Gastrocnemius medialis (tissue), 4 donors: ENCODE measurements around the gene SIGLECL1. TPM values are rescaled to one million over a fixed set of nuclear protein-coding genes. Genes with fewer than 3 reads are reported as not detected.

Source experiments
- ATAC-seq, 2 donors: fragments of 150-250 bp; one replicate each; pipeline ENCODE4 v1.9.1; 2016
- DNase-seq, 2 donors: peaks; one replicate each; pipeline ENCODE4 v3.0.0-alpha.2; 2019
- H3K27ac ChIP-seq, 4 donors: fragments of 200-600 bp; sonication (generic); 1 replicate in 1 of 4; 2 replicates in 3 of 4; pipeline ENCODE4 v1.5.1; 2016 to 2018; ENCODE audit warnings: mild to moderate bottlenecking in 2 of 4, moderate library complexity in 1 of 4
- H3K27me3 ChIP-seq, 3 donors: fragments of 200-600 bp; sonication (generic) in 2 of 3; 1 replicate in 1 of 3; 2 replicates in 2 of 3; pipeline versions ENCODE4 v1.5.1 to v1.6.0; 2016 to 2019; ENCODE audit warnings: mild to moderate bottlenecking in 1 of 3, moderate library complexity in 1 of 3
- H3K36me3 ChIP-seq, 2 donors: fragments of 200-600 bp; sonication (generic) in 1 of 2; one replicate each; pipeline ENCODE4 v1.5.1; 2017 to 2018
- H3K4me1 ChIP-seq, 2 donors: fragments of 200-600 bp; sonication (generic) in 1 of 2; one replicate each; pipeline ENCODE4 v1.5.1; 2016 to 2017; ENCODE audit warnings: mild to moderate bottlenecking in 2 of 2
- H3K4me3 ChIP-seq, 4 donors: fragments of 200-600 bp; sonication (generic) in 3 of 4; 1 replicate in 1 of 4; 2 replicates in 3 of 4; pipeline ENCODE4 v1.5.1; 2016 to 2019; ENCODE audit warnings: mild to moderate bottlenecking in 2 of 4
- H3K9me3 ChIP-seq, 3 donors: fragments of 200-600 bp; sonication (generic) in 2 of 3; 1 replicate in 1 of 3; 2 replicates in 2 of 3; pipeline ENCODE4 v1.5.1; 2016 to 2019
- POLR2A ChIP-seq, 2 donors: fragments of 450-650 bp; IDR thresholded peaks; one replicate each; pipeline ENCODE4 v1.6.1; 2017; ENCODE audit warnings: antibody characterized with exemption in 2 of 2, mild to moderate bottlenecking in 2 of 2, moderate library complexity in 2 of 2
- in situ Hi-C, 4 donors: fragments of 200-750 bp; cut with MboI; loops; one replicate each; pipeline versions ENCODE4 v1.15.0 to v1.8.0; 2017; ENCODE audit warnings: low sequenced_read_pairs in 4 of 4
- intact Hi-C: fragments of 100-400 bp; cut with DNase I; formaldehyde crosslinking; loops from one replicate; pipeline ENCODE4 v1.15.1; 2023; ENCODE audit warnings: low total_unique reads
- total RNA-seq, 4 donors: library from RNA; depleted of rRNA; stranded (reverse); fragments of >200 nt; gene quantifications; one replicate each; pipeline versions ENCODE4 v1.1.0 to v1.2.3, GENCODE V29; 2016
- TF ChIP-seq, protein P1 (sequence below), 5 experiments: fragments of 450-650 bp in 3 of 5; fragments of 200-600 bp in 2 of 5; sonication (generic) in 2 of 5; IDR thresholded peaks in 4 of 5; conservative IDR thresholded peaks in 1 of 5; 1 replicate in 4 of 5; 2 replicates in 1 of 5; pipeline ENCODE4 v1.5.1; 2016 to 2019; ENCODE audit warnings: antibody characterized with exemption in 5 of 5, mild to moderate bottlenecking in 3 of 5, moderate library complexity in 3 of 5

Gene SIGLECL1
- total RNA-seq, 4 donors from 2014 or later: not detected

DNA sequence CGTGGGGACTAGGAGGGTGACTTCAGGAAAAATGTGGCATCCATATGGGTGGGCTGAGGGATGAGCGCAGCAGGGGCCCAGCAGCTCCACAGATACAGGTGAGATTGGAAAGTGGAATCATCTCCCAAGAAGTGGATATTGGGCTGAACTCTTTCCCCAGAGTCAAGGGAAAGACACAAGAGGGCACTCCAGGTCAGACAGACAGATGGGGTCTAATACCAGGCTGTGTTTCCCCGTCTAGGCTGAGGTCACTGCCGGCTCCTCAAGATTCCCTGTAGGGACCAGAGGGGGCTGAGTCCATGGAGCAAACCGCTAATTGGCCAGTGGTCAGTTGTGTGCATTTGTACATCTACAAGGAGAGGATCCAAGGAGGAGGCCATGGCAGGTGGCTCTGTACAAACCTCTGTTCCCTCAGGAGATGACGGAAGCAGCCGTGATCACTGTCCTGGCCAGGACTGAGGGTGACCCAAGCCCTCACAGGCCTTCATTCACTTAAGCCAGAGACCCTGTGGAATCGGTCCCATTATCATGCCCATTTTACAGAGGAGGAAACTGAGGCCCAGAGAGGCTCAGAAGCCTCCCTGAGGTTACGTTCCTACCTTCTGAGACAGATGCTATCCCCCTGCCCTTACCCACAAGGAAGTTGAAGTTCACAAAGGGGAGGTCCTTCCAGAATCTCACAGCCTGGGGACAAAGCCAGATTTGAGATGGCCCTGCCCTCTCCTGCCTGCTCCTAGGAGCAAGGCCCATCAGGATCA, 45.6 kb downstream of the SIGLECL1 start:
- Histone ChIP-seq H3K9me3 (no peaks in the 10 kb centered on the region), H3K4me3 (no peak overlapping the region), H3K36me3 (no peaks in the 10 kb centered on the region), H3K27me3 (no peaks in the 10 kb centered on the region), H3K4me1 (no peaks in the 10 kb centered on the region), H3K27ac (no peak overlapping the region)
- TF ChIP-seq, protein P1, sequence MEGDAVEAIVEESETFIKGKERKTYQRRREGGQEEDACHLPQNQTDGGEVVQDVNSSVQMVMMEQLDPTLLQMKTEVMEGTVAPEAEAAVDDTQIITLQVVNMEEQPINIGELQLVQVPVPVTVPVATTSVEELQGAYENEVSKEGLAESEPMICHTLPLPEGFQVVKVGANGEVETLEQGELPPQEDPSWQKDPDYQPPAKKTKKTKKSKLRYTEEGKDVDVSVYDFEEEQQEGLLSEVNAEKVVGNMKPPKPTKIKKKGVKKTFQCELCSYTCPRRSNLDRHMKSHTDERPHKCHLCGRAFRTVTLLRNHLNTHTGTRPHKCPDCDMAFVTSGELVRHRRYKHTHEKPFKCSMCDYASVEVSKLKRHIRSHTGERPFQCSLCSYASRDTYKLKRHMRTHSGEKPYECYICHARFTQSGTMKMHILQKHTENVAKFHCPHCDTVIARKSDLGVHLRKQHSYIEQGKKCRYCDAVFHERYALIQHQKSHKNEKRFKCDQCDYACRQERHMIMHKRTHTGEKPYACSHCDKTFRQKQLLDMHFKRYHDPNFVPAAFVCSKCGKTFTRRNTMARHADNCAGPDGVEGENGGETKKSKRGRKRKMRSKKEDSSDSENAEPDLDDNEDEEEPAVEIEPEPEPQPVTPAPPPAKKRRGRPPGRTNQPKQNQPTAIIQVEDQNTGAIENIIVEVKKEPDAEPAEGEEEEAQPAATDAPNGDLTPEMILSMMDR (IDR thresholded peaks at IDR 0.05 in 4 of 5, conservative IDR thresholded peaks at IDR 0.05 in 1 of 5): no peak
- in situ Hi-C loops: no loop called here
- intact Hi-C loops: no loop called here
- DNase-seq (no peak), ATAC-seq (no peak)

DNA sequence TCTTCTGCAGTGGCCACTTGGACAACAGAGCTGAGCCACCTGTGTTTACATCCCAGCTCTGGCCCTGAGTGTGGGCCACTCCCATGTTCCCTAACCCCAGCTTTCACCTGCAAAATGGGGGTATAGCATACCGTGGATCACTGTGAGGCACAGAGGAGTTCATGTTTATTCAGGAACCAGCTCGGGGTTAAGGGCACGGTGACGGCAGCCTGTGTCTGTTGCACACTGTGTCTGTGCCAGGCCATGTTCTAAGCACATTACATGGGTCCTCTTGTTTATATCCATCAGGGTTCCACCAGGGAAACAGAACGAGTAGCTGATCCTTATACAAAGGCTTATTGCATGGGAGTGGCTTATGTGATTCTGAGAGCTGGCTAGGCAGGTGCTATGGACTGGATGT, 46.5 kb downstream of the SIGLECL1 start:
- Histone ChIP-seq H3K27me3 (no peaks in the 10 kb centered on the region), H3K36me3 (no peaks in the 10 kb centered on the region), H3K27ac (no peak overlapping the region), H3K9me3 (no peaks in the 10 kb centered on the region), H3K4me3 (no peak overlapping the region), H3K4me1 (no peaks in the 10 kb centered on the region)
- in situ Hi-C loops: no loop called here
- ATAC-seq: no peak
- no peak for TF ChIP-seq POLR2A (IDR thresholded peaks at IDR 0.05)
- TF ChIP-seq, protein P1 (IDR thresholded peaks at IDR 0.05 in 4 of 5, conservative IDR thresholded peaks at IDR 0.05 in 1 of 5): no peak
- intact Hi-C loops: no loop called here
- no peak for DNase-seq

- Histone ChIP-seq H3K9me3 (no peaks in the 10 kb centered on the region), H3K27ac (no peak overlapping the region), H3K4me3 (no peak overlapping the region), H3K4me1 (no peaks in the 10 kb centered on the region), H3K27me3 (no peaks in the 10 kb centered on the region), H3K36me3 (no peaks in the 10 kb centered on the region)
- DNase-seq (no peak), ATAC-seq (no peak)
- TF ChIP-seq, protein P1 (IDR thresholded peaks at IDR 0.05 in 4 of 5, conservative IDR thresholded peaks at IDR 0.05 in 1 of 5): no peak
- TF ChIP-seq POLR2A (IDR thresholded peaks at IDR 0.05): no peak
- intact Hi-C loops (no loop called here), in situ Hi-C loops (no loop called here)
These were observed 50.4 kb downstream of the SIGLECL1 start for GRCh38 chr19:51301266-51301665.

- H3K4me1 ChIP-seq: no peaks in the 10 kb centered on the region
- peaks cover 0 to 17% (median 8%) of the 10 kb centered on the region in 3 donors for H3K27me3 ChIP-seq
- intact Hi-C loops: no loop called here
- TF ChIP-seq, protein P1 (IDR thresholded peaks at IDR 0.05 in 4 of 5, conservative IDR thresholded peaks at IDR 0.05 in 1 of 5): no peak
- TF ChIP-seq POLR2A (IDR thresholded peaks at IDR 0.05): no peak
- no peak for ATAC-seq
- DNase-seq: no peak
- no peak overlapping the region for H3K4me3 ChIP-seq
- in situ Hi-C loops: no loop called here
- no peaks in the 10 kb centered on the region for H3K36me3 ChIP-seq
- H3K27ac ChIP-seq: no peak overlapping the region
- no peaks in the 10 kb centered on the region for H3K9me3 ChIP-seq
These were observed 54.6 kb downstream of the SIGLECL1 start for GRCh38 chr19:51305479-51305878.
